Spleen (tissue), 7 donors: ENCODE data around the gene PTK7.

Experiments
- POLR2A ChIP-seq, 3 donors: fragments of 450-650 bp; IDR thresholded peaks; one replicate each; pipeline ENCODE4 v1.5.1; 2017; ENCODE audit warnings: antibody characterized with exemption in 3 of 3, mild to moderate bottlenecking in 1 of 3
- POLR2AphosphoS5 ChIP-seq, 3 donors: sonication (generic); formaldehyde crosslinking; IDR thresholded peaks; one replicate each; pipeline ENCODE4 v1.5.1; 2017; ENCODE audit warnings: antibody characterized with exemption in 3 of 3
- TF ChIP-seq, protein P1 (sequence below), 11 experiments: fragments of 200-600 bp in 7 of 11; fragments of 450-650 bp in 4 of 11; sonication (generic) in 4 of 11; IDR thresholded peaks in 8 of 11; conservative IDR thresholded peaks in 3 of 11; 1 replicate in 7 of 11; 2 replicates in 4 of 11; pipeline versions ENCODE4 v1.4.0 to v1.8.0; 2016 to 2021; ENCODE audit warnings: antibody characterized with exemption in 11 of 11, inconsistent platforms in 4 of 11, mild to moderate bottlenecking in 1 of 11
- donor health status: DM: no; HTN: no; CAD: no; lungs with moderate emphysema.
- donor health status: DM: no; HTN: no; CAD: no.
- donor health status: DM: no; HTN: no; CAD: no.

DNA sequence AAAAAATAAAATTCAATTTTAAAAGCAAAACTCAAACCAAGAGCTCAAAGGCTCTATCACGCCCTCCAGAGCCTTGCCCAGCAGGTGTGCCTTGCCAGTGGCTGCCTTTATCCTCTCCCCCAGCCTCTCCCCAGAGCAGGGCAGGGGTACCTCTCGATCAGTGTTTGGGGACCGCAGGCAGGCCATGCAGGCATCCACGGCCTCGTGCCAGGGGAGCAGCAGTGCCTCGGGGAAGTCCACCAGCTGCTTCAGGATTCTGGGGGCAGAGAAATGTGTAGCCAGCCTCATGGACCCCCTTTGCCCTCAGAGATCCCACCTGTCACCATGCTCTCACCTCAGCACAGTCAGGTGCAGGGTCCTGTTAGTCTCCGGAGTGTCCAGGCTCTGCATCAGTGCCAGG, 28.1 kb upstream of the PTK7 start:
- TF ChIP-seq POLR2A (IDR thresholded peaks at IDR 0.05) (no peak), POLR2AphosphoS5 (IDR thresholded peaks at IDR 0.05) (peak in 1 of 3 donors; percentile 5)
- TF ChIP-seq, protein P1, sequence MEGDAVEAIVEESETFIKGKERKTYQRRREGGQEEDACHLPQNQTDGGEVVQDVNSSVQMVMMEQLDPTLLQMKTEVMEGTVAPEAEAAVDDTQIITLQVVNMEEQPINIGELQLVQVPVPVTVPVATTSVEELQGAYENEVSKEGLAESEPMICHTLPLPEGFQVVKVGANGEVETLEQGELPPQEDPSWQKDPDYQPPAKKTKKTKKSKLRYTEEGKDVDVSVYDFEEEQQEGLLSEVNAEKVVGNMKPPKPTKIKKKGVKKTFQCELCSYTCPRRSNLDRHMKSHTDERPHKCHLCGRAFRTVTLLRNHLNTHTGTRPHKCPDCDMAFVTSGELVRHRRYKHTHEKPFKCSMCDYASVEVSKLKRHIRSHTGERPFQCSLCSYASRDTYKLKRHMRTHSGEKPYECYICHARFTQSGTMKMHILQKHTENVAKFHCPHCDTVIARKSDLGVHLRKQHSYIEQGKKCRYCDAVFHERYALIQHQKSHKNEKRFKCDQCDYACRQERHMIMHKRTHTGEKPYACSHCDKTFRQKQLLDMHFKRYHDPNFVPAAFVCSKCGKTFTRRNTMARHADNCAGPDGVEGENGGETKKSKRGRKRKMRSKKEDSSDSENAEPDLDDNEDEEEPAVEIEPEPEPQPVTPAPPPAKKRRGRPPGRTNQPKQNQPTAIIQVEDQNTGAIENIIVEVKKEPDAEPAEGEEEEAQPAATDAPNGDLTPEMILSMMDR (IDR thresholded peaks at IDR 0.05 in 8 of 11, conservative IDR thresholded peaks at IDR 0.05 in 3 of 11) = no peak
